Activated naive CD4-positive, alpha-beta T cell treated with anti-CD3 and anti-CD28 coated beads for 36 hours (primary cell): ENCODE data around the gene TTLL1. TPM values are rescaled to one million over a fixed set of nuclear protein-coding genes. Genes with fewer than 3 reads are reported as not detected.
A peak's percentile ranks its signal among the peaks of the same experiment; 100 is the strongest.

ENCODE experiments used
- CTCF ChIA-PET: fragments of 350-600 bp; sonication (Branson Sonifier 250); formaldehyde crosslinking; loops from one replicate; lab custom pipeline; 2021; ENCODE audit warnings: antibody characterized with exemption; lab: Charles Lee
- DNase-seq: peaks from one replicate; pipeline ENCODE4 v3.0.0-alpha.2; 2020
- H3K27ac Mint-ChIP-seq: one replicate; pipeline ENCODE4 v1.8.0; 2021; ENCODE audit warnings: mild to moderate bottlenecking, mixed read lengths
- H3K27me3 Mint-ChIP-seq: one replicate; pipeline ENCODE4 v1.8.0; 2021; ENCODE audit warnings: low read depth, mixed read lengths
- H3K36me3 Mint-ChIP-seq: one replicate; pipeline ENCODE4 v1.8.0; 2021; ENCODE audit warnings: low read depth, mixed read lengths
- H3K4me1 Mint-ChIP-seq: one replicate; pipeline ENCODE4 v1.8.0; 2021; ENCODE audit warnings: low read depth, mixed read lengths
- H3K4me3 Mint-ChIP-seq: one replicate; pipeline ENCODE4 v1.8.0; 2021; ENCODE audit warnings: mild to moderate bottlenecking, moderate library complexity, mixed read lengths
- H3K9me3 Mint-ChIP-seq: one replicate; pipeline ENCODE4 v1.8.0; 2021; ENCODE audit warnings: mixed read lengths
- intact Hi-C: fragments of 100-400 bp; cut with micrococcal nuclease; formaldehyde crosslinking; loops from one replicate; pipeline ENCODE4 v1.15.1; 2023
- total RNA-seq, 2 experiments: library from RNA; stranded (reverse); gene quantifications; one replicate each; pipeline ENCODE4 v1.2.3, GENCODE V29; 2021

Gene TTLL1
- total RNA-seq, result 1 to 10 TPM; 7.4 TPM

GRCh38 chr22:43088984-43089717 is at the start of gene TTLL1:
TSS of gene TTLL1 (minus strand) at chr22:43089391. CDS start at chr22:43075586, 13,805 bp downstream.
- DNase-seq, result peak; percentile 93
- intact Hi-C loops, result loop anchor here (1.0 to 10.0 kb wide), 4 partner anchors 74 to 475 kb away; partner anchors contain the start of genes PACSIN2, POLDIP3 and TTLL12
- peak within 1 kb of the TSS; percentile 86 for H3K27ac Mint-ChIP-seq
- H3K27me3 Mint-ChIP-seq, result no peaks in the 10 kb centered on the region
- no peaks in the 10 kb centered on the region for H3K36me3 Mint-ChIP-seq
- CTCF ChIA-PET, result no interaction called here
- H3K9me3 Mint-ChIP-seq, result no peaks in the 10 kb centered on the region
- H3K4me1 Mint-ChIP-seq, result peaks cover 14% of the 10 kb centered on the region
- H3K4me3 Mint-ChIP-seq, result peak within 1 kb of the TSS; percentile 88

- CTCF ChIA-PET, result interaction anchor here (0.6 to 1.4 kb wide), 3 partner anchors 11 to 47 kb away, joined by 3 to 4 read pairs (median 3); no protein-coding TSS in a partner anchor
- Mint-ChIP-seq H3K27ac (no peak overlapping the region), H3K27me3 (no peaks in the 10 kb centered on the region), H3K36me3 (peaks cover 34% of the 10 kb centered on the region), H3K9me3 (no peaks in the 10 kb centered on the region), H3K4me3 (no peak overlapping the region), H3K4me1 (peaks cover 14% of the 10 kb centered on the region)
- intact Hi-C loops, result no loop called here
- no peak for DNase-seq
These were observed 47.6 kb upstream of the TTLL1 start for GRCh38 chr22:43136801-43137200.

GRCh38 chr22:43136255-43136654 is 47.1 kb upstream of the TTLL1 start:
- CTCF ChIA-PET, result interaction anchor here (1.0 to 1.4 kb wide), 2 partner anchors 38 to 46 kb away, joined by 3 to 4 read pairs; no protein-coding TSS in a partner anchor
- no peak overlapping the region for H3K4me3 Mint-ChIP-seq
- H3K27ac Mint-ChIP-seq, result no peak overlapping the region
- H3K27me3 Mint-ChIP-seq, result no peaks in the 10 kb centered on the region
- H3K36me3 Mint-ChIP-seq, result peaks cover 34% of the 10 kb centered on the region
- intact Hi-C loops, result no loop called here
- H3K9me3 Mint-ChIP-seq, result no peaks in the 10 kb centered on the region
- DNase-seq, result no peak
- H3K4me1 Mint-ChIP-seq, result peaks cover 10% of the 10 kb centered on the region

DNA sequence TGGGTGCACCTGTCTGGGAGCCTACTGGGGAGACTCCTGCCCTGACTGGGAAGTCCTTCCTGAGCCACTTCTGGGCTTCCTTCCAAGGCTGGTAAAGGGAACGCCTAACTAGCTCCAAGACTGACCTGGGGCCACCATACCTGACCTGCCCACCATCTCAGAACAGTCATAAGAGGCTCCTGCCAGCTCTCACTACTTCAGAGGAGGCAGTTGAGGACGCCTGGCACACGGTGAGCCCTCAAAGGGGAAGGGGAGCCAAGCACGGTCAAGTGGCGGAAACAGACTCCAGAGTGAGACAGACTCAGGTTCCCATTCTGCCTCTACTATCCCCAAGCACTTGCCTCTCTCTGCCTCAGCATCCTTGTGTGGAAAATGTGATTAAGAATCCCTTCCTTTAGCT is 46.4 kb upstream of the TTLL1 start:
- Mint-ChIP-seq H3K36me3 (peaks cover 28% of the 10 kb centered on the region), H3K27me3 (no peaks in the 10 kb centered on the region), H3K4me1 (peaks cover 4% of the 10 kb centered on the region), H3K27ac (no peak overlapping the region), H3K9me3 (no peaks in the 10 kb centered on the region), H3K4me3 (no peak overlapping the region)
- CTCF ChIA-PET, result interaction anchor here (0.6 to 1.4 kb wide), 3 partner anchors 23 to 779 kb away, joined by 3 to 4 read pairs (median 4); no protein-coding TSS in a partner anchor
- DNase-seq, result no peak
- intact Hi-C loops, result no loop called here

GRCh38 chr22:43134553-43134952 is 45.4 kb upstream of the TTLL1 start:
- intact Hi-C loops, result no loop called here
- H3K36me3 Mint-ChIP-seq, result peaks cover 21% of the 10 kb centered on the region
- H3K9me3 Mint-ChIP-seq, result no peaks in the 10 kb centered on the region
- no peak for DNase-seq
- CTCF ChIA-PET, result interaction anchor here (0.9 kb wide), 1 partner anchor 53 kb away, joined by 3 read pairs; no protein-coding TSS in a partner anchor
- H3K27me3 Mint-ChIP-seq, result no peaks in the 10 kb centered on the region
- no peaks in the 10 kb centered on the region for H3K4me1 Mint-ChIP-seq
- H3K27ac Mint-ChIP-seq, result no peak overlapping the region
- no peak overlapping the region for H3K4me3 Mint-ChIP-seq

- H3K4me1 Mint-ChIP-seq, result no peaks in the 10 kb centered on the region
- H3K27ac Mint-ChIP-seq, result no peak overlapping the region
- intact Hi-C loops, result no loop called here
- H3K36me3 Mint-ChIP-seq, result peaks cover 17% of the 10 kb centered on the region
- no peaks in the 10 kb centered on the region for H3K27me3 Mint-ChIP-seq
- no peak for DNase-seq
- H3K9me3 Mint-ChIP-seq, result no peaks in the 10 kb centered on the region
- no peak overlapping the region for H3K4me3 Mint-ChIP-seq
- CTCF ChIA-PET, result interaction anchor here (0.9 kb wide), 1 partner anchor 55 kb away, joined by 3 read pairs; no protein-coding TSS in a partner anchor
These were observed 44.2 kb upstream of the TTLL1 start for GRCh38 chr22:43133401-43133800.

- intact Hi-C loops, result no loop called here
- Mint-ChIP-seq H3K27ac (no peak overlapping the region), H3K9me3 (no peaks in the 10 kb centered on the region), H3K27me3 (no peaks in the 10 kb centered on the region), H3K36me3 (peaks cover 14% of the 10 kb centered on the region), H3K4me1 (no peaks in the 10 kb centered on the region), H3K4me3 (no peak overlapping the region)
- CTCF ChIA-PET, result no interaction called here
- DNase-seq, result no peak
These were observed 42.7 kb upstream of the TTLL1 start for GRCh38 chr22:43131773-43132501.

GRCh38 chr22:43129426-43130425 is 40.5 kb upstream of the TTLL1 start:
- no peaks in the 10 kb centered on the region for H3K9me3 Mint-ChIP-seq
- CTCF ChIA-PET, result interaction anchor here (0.6 kb wide), 1 partner anchor 316 kb away, joined by 3 read pairs; no protein-coding TSS in a partner anchor
- H3K4me3 Mint-ChIP-seq, result no peak overlapping the region
- intact Hi-C loops, result no loop called here
- H3K27me3 Mint-ChIP-seq, result no peaks in the 10 kb centered on the region
- no peak for DNase-seq
- H3K27ac Mint-ChIP-seq, result no peak overlapping the region
- no peaks in the 10 kb centered on the region for H3K4me1 Mint-ChIP-seq
- peaks cover 9% of the 10 kb centered on the region for H3K36me3 Mint-ChIP-seq

- intact Hi-C loops, result no loop called here
- no peak overlapping the region for H3K27ac Mint-ChIP-seq
- CTCF ChIA-PET, result interaction anchor here (0.6 kb wide), 1 partner anchor 315 kb away, joined by 3 read pairs; no protein-coding TSS in a partner anchor
- H3K4me1 Mint-ChIP-seq, result no peaks in the 10 kb centered on the region
- no peak for DNase-seq
- H3K36me3 Mint-ChIP-seq, result peaks cover 7% of the 10 kb centered on the region
- no peak overlapping the region for H3K4me3 Mint-ChIP-seq
- no peaks in the 10 kb centered on the region for H3K27me3 Mint-ChIP-seq
- H3K9me3 Mint-ChIP-seq, result no peaks in the 10 kb centered on the region
These were observed 39.8 kb upstream of the TTLL1 start for GRCh38 chr22:43128928-43129424.

GRCh38 chr22:43128116-43128515 is 38.9 kb upstream of the TTLL1 start:
- CTCF ChIA-PET, result interaction anchor here (0.7 kb wide), 1 partner anchor 32 kb away, joined by 3 read pairs; no protein-coding TSS in a partner anchor
- Mint-ChIP-seq H3K4me3 (no peak overlapping the region), H3K27ac (no peak overlapping the region), H3K9me3 (no peaks in the 10 kb centered on the region), H3K36me3 (peaks cover 3% of the 10 kb centered on the region), H3K4me1 (no peaks in the 10 kb centered on the region), H3K27me3 (no peaks in the 10 kb centered on the region)
- DNase-seq, result no peak
- intact Hi-C loops, result no loop called here

DNA sequence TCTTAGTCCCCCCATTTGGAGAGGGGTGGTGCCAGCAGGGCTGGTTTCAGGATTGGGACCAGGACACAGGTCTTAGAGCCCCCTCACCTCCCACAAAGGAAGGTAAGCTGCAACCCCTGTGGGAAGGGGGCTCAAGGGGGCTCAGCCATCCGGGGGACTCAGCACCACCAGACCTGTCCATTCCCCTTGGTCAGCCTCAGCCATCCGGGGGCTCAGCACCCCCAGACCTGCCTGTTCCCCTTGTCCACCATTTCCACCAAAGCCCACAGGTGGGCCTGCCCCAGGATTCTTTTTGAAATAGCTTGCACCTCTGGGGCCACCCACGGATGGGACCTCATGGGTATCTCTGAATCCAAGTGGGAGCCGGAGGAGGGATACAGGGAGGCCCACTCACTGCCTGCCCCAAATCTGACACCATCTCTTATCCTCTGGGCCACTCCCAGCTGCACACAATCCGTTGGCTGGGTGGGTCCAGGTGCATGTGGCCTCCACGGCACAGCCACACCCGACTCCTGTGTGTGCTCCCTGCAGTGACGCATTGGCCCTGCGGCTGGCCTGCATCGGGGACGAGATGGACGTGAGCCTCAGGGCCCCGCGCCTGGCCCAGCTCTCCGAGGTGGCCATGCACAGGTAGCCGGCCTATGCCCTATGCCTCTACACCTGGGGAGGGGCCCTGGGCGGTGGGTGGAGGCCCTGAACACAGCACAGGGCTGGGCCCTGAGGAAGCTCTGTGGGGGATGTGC is 38.1 kb upstream of the TTLL1 start:
- H3K4me3 Mint-ChIP-seq, result no peak overlapping the region
- intact Hi-C loops, result no loop called here
- no peaks in the 10 kb centered on the region for H3K9me3 Mint-ChIP-seq
- H3K27ac Mint-ChIP-seq, result no peak overlapping the region
- H3K36me3 Mint-ChIP-seq, result peaks cover 3% of the 10 kb centered on the region
- no peak for DNase-seq
- CTCF ChIA-PET, result interaction anchor here (0.7 to 0.8 kb wide), 2 partner anchors 18 to 31 kb away, joined by 3 read pairs; no protein-coding TSS in a partner anchor
- H3K27me3 Mint-ChIP-seq, result no peaks in the 10 kb centered on the region
- H3K4me1 Mint-ChIP-seq, result no peaks in the 10 kb centered on the region
